ENCODE results near the gene LBR.

LBR gene

GRCh38 chr1:225462429-225462713 lies 34.5 kb upstream of the LBR start:
- H3K27me3 ChIP-seq (ENCODE audit: control insufficient read depth, insufficient read depth, low read length), result no peaks in the 10 kb centered on the region
- H3K36me3 ChIP-seq (ENCODE audit: control insufficient read depth, insufficient read depth, low read length), result no peaks in the 10 kb centered on the region
- H3K9me3 ChIP-seq (ENCODE audit: control insufficient read depth, insufficient read depth, low read length), result no peaks in the 10 kb centered on the region
- peaks cover 19% of the 10 kb centered on the region for H3K4me1 ChIP-seq (ENCODE audit: control insufficient read depth, insufficient read depth, low read length)
- no peak overlapping the region for H3K4me3 ChIP-seq (ENCODE audit: low read depth, low read length)
- H3K9ac ChIP-seq (ENCODE audit: low read depth, low read length), result no peak overlapping the region
- no peak overlapping the region for H3K27ac ChIP-seq (ENCODE audit: low read depth, low read length)

GRCh38 chr1:225461533-225462428 lies 33.9 kb upstream of the LBR start:
- H3K27ac ChIP-seq (ENCODE audit: low read depth, low read length), result no peak overlapping the region
- H3K4me1 ChIP-seq (ENCODE audit: control insufficient read depth, insufficient read depth, low read length), result peaks cover 19% of the 10 kb centered on the region
- no peaks in the 10 kb centered on the region for H3K36me3 ChIP-seq (ENCODE audit: control insufficient read depth, insufficient read depth, low read length)
- no peak overlapping the region for H3K4me3 ChIP-seq (ENCODE audit: low read depth, low read length)
- no peaks in the 10 kb centered on the region for H3K9me3 ChIP-seq (ENCODE audit: control insufficient read depth, insufficient read depth, low read length)
- H3K9ac ChIP-seq (ENCODE audit: low read depth, low read length), result no peak overlapping the region
- H3K27me3 ChIP-seq (ENCODE audit: control insufficient read depth, insufficient read depth, low read length), result no peaks in the 10 kb centered on the region

- Histone ChIP-seq H3K9ac (ENCODE audit: low read depth, low read length) (no peak overlapping the region), H3K36me3 (ENCODE audit: control insufficient read depth, insufficient read depth, low read length) (no peaks in the 10 kb centered on the region), H3K27ac (ENCODE audit: low read depth, low read length) (no peak overlapping the region), H3K4me1 (ENCODE audit: control insufficient read depth, insufficient read depth, low read length) (peaks cover 19% of the 10 kb centered on the region), H3K9me3 (ENCODE audit: control insufficient read depth, insufficient read depth, low read length) (no peaks in the 10 kb centered on the region), H3K4me3 (ENCODE audit: low read depth, low read length) (no peak overlapping the region), H3K27me3 (ENCODE audit: control insufficient read depth, insufficient read depth, low read length) (no peaks in the 10 kb centered on the region)
Observed at GRCh38 chr1:225460737-225461532, 33.1 kb upstream of the LBR start.

- H3K27ac ChIP-seq (ENCODE audit: low read depth, low read length), result no peak overlapping the region
- no peak overlapping the region for H3K9ac ChIP-seq (ENCODE audit: low read depth, low read length)
- H3K36me3 ChIP-seq (ENCODE audit: control insufficient read depth, insufficient read depth, low read length), result no peaks in the 10 kb centered on the region
- H3K9me3 ChIP-seq (ENCODE audit: control insufficient read depth, insufficient read depth, low read length), result no peaks in the 10 kb centered on the region
- H3K4me1 ChIP-seq (ENCODE audit: control insufficient read depth, insufficient read depth, low read length), result peaks cover 13% of the 10 kb centered on the region
- H3K4me3 ChIP-seq (ENCODE audit: low read depth, low read length), result no peak overlapping the region
- H3K27me3 ChIP-seq (ENCODE audit: control insufficient read depth, insufficient read depth, low read length), result no peaks in the 10 kb centered on the region
Observed at GRCh38 chr1:225460021-225460736, 32.3 kb upstream of the LBR start.

GRCh38 chr1:225458222-225458631 lies 30.4 kb upstream of the LBR start:
- Histone ChIP-seq H3K4me1 (ENCODE audit: control insufficient read depth, insufficient read depth, low read length) (peaks cover 2% of the 10 kb centered on the region; the same call in 1 of the 2 replicates), H3K27ac (ENCODE audit: low read depth, low read length) (no peak overlapping the region)

GRCh38 chr1:225454733-225455132 lies 26.9 kb upstream of the LBR start:
- H3K4me3 ChIP-seq (ENCODE audit: low read depth, low read length), result no peak overlapping the region
- H3K4me1 ChIP-seq (ENCODE audit: control insufficient read depth, insufficient read depth, low read length), result no peaks in the 10 kb centered on the region
- no peaks in the 10 kb centered on the region for H3K27me3 ChIP-seq (ENCODE audit: control insufficient read depth, insufficient read depth, low read length)
- H3K9ac ChIP-seq (ENCODE audit: low read depth, low read length), result no peak overlapping the region
- no peak overlapping the region for H3K27ac ChIP-seq (ENCODE audit: low read depth, low read length)
- no peaks in the 10 kb centered on the region for H3K36me3 ChIP-seq (ENCODE audit: control insufficient read depth, insufficient read depth, low read length)
- no peaks in the 10 kb centered on the region for H3K9me3 ChIP-seq (ENCODE audit: control insufficient read depth, insufficient read depth, low read length)

More at GRCh38 chr1:225458222-225458631, 30.4 kb upstream of the LBR start:
- H3K9ac ChIP-seq (ENCODE audit: low read depth, low read length), result no peak overlapping the region
- H3K4me3 ChIP-seq (ENCODE audit: low read depth, low read length), result no peak overlapping the region
- no peaks in the 10 kb centered on the region for H3K27me3 ChIP-seq (ENCODE audit: control insufficient read depth, insufficient read depth, low read length)
- no peaks in the 10 kb centered on the region for H3K36me3 ChIP-seq (ENCODE audit: control insufficient read depth, insufficient read depth, low read length)
- no peaks in the 10 kb centered on the region for H3K9me3 ChIP-seq (ENCODE audit: control insufficient read depth, insufficient read depth, low read length)

GRCh38 chr1:225453797-225454648 lies 26.2 kb upstream of the LBR start:
- H3K9me3 ChIP-seq (ENCODE audit: control insufficient read depth, insufficient read depth, low read length), result no peaks in the 10 kb centered on the region
- no peak overlapping the region for H3K4me3 ChIP-seq (ENCODE audit: low read depth, low read length)
- no peaks in the 10 kb centered on the region for H3K4me1 ChIP-seq (ENCODE audit: control insufficient read depth, insufficient read depth, low read length)
- H3K36me3 ChIP-seq (ENCODE audit: control insufficient read depth, insufficient read depth, low read length), result no peaks in the 10 kb centered on the region
- H3K27ac ChIP-seq (ENCODE audit: low read depth, low read length), result no peak overlapping the region
- no peaks in the 10 kb centered on the region for H3K27me3 ChIP-seq (ENCODE audit: control insufficient read depth, insufficient read depth, low read length)
- no peak overlapping the region for H3K9ac ChIP-seq (ENCODE audit: low read depth, low read length)

- no peak overlapping the region for H3K9ac ChIP-seq (ENCODE audit: low read depth, low read length)
- H3K27me3 ChIP-seq (ENCODE audit: control insufficient read depth, insufficient read depth, low read length), result no peaks in the 10 kb centered on the region
- peaks cover 6% of the 10 kb centered on the region; the same call in 1 of the 2 replicates for H3K4me1 ChIP-seq (ENCODE audit: control insufficient read depth, insufficient read depth, low read length)
- no peaks in the 10 kb centered on the region for H3K9me3 ChIP-seq (ENCODE audit: control insufficient read depth, insufficient read depth, low read length)
- H3K36me3 ChIP-seq (ENCODE audit: control insufficient read depth, insufficient read depth, low read length), result no peaks in the 10 kb centered on the region
- no peak overlapping the region for H3K4me3 ChIP-seq (ENCODE audit: low read depth, low read length)
- H3K27ac ChIP-seq (ENCODE audit: low read depth, low read length), result no peak overlapping the region
Observed at GRCh38 chr1:225451840-225452515, 24.1 kb upstream of the LBR start.

GRCh38 chr1:225451340-225451739 lies 23.5 kb upstream of the LBR start:
- Histone ChIP-seq H3K9ac (ENCODE audit: low read depth, low read length) (no peak overlapping the region), H3K9me3 (ENCODE audit: control insufficient read depth, insufficient read depth, low read length) (no peaks in the 10 kb centered on the region), H3K27me3 (ENCODE audit: control insufficient read depth, insufficient read depth, low read length) (no peaks in the 10 kb centered on the region), H3K27ac (ENCODE audit: low read depth, low read length) (no peak overlapping the region), H3K36me3 (ENCODE audit: control insufficient read depth, insufficient read depth, low read length) (no peaks in the 10 kb centered on the region), H3K4me1 (ENCODE audit: control insufficient read depth, insufficient read depth, low read length) (peaks cover 13% of the 10 kb centered on the region), H3K4me3 (ENCODE audit: low read depth, low read length) (no peak overlapping the region)

All from HUES48 (cell line).